IMR-90 (cell line): ENCODE results near the gene CDK1. TPM values are rescaled to one million over a fixed set of nuclear protein-coding genes. Genes with fewer than 3 reads are reported as not detected.

Experiments
- ATAC-seq: fragments of 200-7000 bp; cut with Tn5 transposase; 2 replicates; pipeline ENCODE4 v1.9.1; 2020; ENCODE audit warnings: low read depth, mild to moderate bottlenecking, moderate library complexity
- BruUV-seq: library from RNA; stranded (reverse); fragments of 400-500 nt; replicated peaks from 2 replicates; lab custom pipeline; 2021; lab: Mats Ljungman, UMichigan
- CTCF ChIA-PET: fragments of 300-600 bp; formaldehyde crosslinking; extraction: SDS; loops from one replicate; lab custom pipeline; 2021; ENCODE audit warnings: antibody characterized with exemption; lab: Yijun Ruan, JAX
- POLR2A ChIA-PET: fragments of 300-600 bp; sonication (Branson Sonifier 250); formaldehyde crosslinking; loops from one replicate; lab custom pipeline; 2022; ENCODE audit warnings: antibody characterized with exemption; ENCODE audit not compliant: unreplicated experiment; lab: Charles Lee
- DNase-seq: peaks from one replicate; pipeline ENCODE4 v3.0.0; 2013
- H2AFZ ChIP-seq: replicated peaks from 2 replicates; pipeline ENCODE3; 2013; ENCODE audit warnings: low read length, mild to moderate bottlenecking; ENCODE audit not compliant: poor library complexity
- H2AK5ac ChIP-seq: 2 replicates; pipeline ENCODE4 v1.6.1; 2013; ENCODE audit warnings: low read depth, low read length, inconsistent platforms
- H2AK9ac ChIP-seq: replicated peaks from 2 replicates; pipeline ENCODE3; 2013; ENCODE audit warnings: mild to moderate bottlenecking, low read depth, low read length, moderate library complexity; ENCODE audit not compliant: poor library complexity
- H2BK120ac ChIP-seq: 2 replicates; pipeline ENCODE4 v1.6.1; 2013; ENCODE audit warnings: low read depth, low read length, inconsistent platforms
- H2BK15ac ChIP-seq: 3 replicates; pipeline ENCODE4 v1.6.1; 2013; ENCODE audit warnings: low read depth, low read length, inconsistent platforms
- H2BK20ac ChIP-seq: 2 replicates; pipeline ENCODE4 v1.6.1; 2013; ENCODE audit warnings: low read depth, mild to moderate bottlenecking, inconsistent platforms, low read length, moderate library complexity
- H2BK5ac ChIP-seq: 2 replicates; pipeline ENCODE4 v1.6.1; 2013; ENCODE audit warnings: mild to moderate bottlenecking, low read depth, low read length, inconsistent platforms; ENCODE audit not compliant: poor library complexity, severe bottlenecking
- H3K14ac ChIP-seq: replicated peaks from 2 replicates; pipeline ENCODE4 v1.6.1; 2013; ENCODE audit warnings: low read depth, low read length, inconsistent platforms
- H3K18ac ChIP-seq: 2 replicates; pipeline ENCODE4 v1.6.1; 2013; ENCODE audit warnings: low read depth, low read length, control low read depth
- H3K23ac ChIP-seq: 2 replicates; pipeline ENCODE4 v1.6.1; 2013; ENCODE audit warnings: low read depth, low read length, inconsistent platforms
- H3K27ac ChIP-seq: 2 replicates; pipeline ENCODE4 v1.5.1; 2013; ENCODE audit warnings: mild to moderate bottlenecking, control low read depth, low read length; ENCODE audit not compliant: insufficient read depth
- H3K27me3 ChIP-seq: 2 replicates; pipeline ENCODE4 v1.6.1; 2013; ENCODE audit warnings: low read length; ENCODE audit not compliant: control insufficient read depth, insufficient read depth
- H3K36me3 ChIP-seq: 2 replicates; pipeline ENCODE4 v1.6.1; 2013; ENCODE audit warnings: low read length, mixed read lengths; ENCODE audit not compliant: control insufficient read depth, insufficient read depth
- H3K4ac ChIP-seq: 2 replicates; pipeline ENCODE4 v1.6.1; 2013; ENCODE audit warnings: low read depth, low read length, inconsistent platforms
- H3K4me1 ChIP-seq: 2 replicates; pipeline ENCODE4 v1.6.1; 2013; ENCODE audit warnings: low read length, mixed read lengths; ENCODE audit not compliant: control insufficient read depth, insufficient read depth
- H3K4me2 ChIP-seq: 2 replicates; pipeline ENCODE4 v1.6.1; 2013; ENCODE audit warnings: low read depth, mild to moderate bottlenecking, control low read depth, low read length, moderate library complexity
- H3K4me3 ChIP-seq: 2 replicates; pipeline ENCODE4 v1.5.1; 2013; ENCODE audit warnings: low read depth, mild to moderate bottlenecking, control low read depth, low read length, moderate library complexity; ENCODE audit not compliant: insufficient read depth
- H3K56ac ChIP-seq: 2 replicates; pipeline ENCODE4 v1.6.1; 2013; ENCODE audit warnings: low read length, inconsistent platforms; ENCODE audit not compliant: insufficient read depth; ENCODE audit errors: extremely low read depth
- H3K79me1 ChIP-seq, 2 experiments: 2 replicates each; pipeline ENCODE4 v1.6.1; 2013; ENCODE audit warnings: low read length in 2 of 2, inconsistent platforms in 1 of 2, low read depth in 1 of 2
- H3K9ac ChIP-seq: 2 replicates; pipeline ENCODE4 v1.6.1; 2013; ENCODE audit warnings: low read depth, low read length, control low read depth
- H3K9me1 ChIP-seq: 2 replicates; pipeline ENCODE4 v1.6.1; 2013; ENCODE audit warnings: low read length, inconsistent platforms; ENCODE audit not compliant: insufficient read depth
- H3K9me3 ChIP-seq: 2 replicates; pipeline ENCODE4 v1.6.1; 2013; ENCODE audit warnings: low read length; ENCODE audit not compliant: control insufficient read depth, insufficient read depth
- H4K20me1 ChIP-seq: 2 replicates; pipeline ENCODE4 v1.6.1; 2013; ENCODE audit warnings: low read length, inconsistent platforms; ENCODE audit not compliant: insufficient read depth
- H4K5ac ChIP-seq: 2 replicates; pipeline ENCODE4 v1.6.1; 2013; ENCODE audit warnings: mild to moderate bottlenecking, low read depth, low read length, control low read depth
- H4K8ac ChIP-seq, 2 experiments: 2 replicates each; pipeline ENCODE4 v1.6.1; 2013; ENCODE audit warnings: low read depth in 2 of 2, low read length in 2 of 2, control low read depth in 1 of 2, inconsistent platforms in 1 of 2
- H4K91ac ChIP-seq: 2 replicates; pipeline ENCODE4 v1.6.1; 2013; ENCODE audit warnings: low read depth, low read length, inconsistent platforms; ENCODE audit not compliant: insufficient read depth
- BHLHE40 ChIP-seq: fragments of 150-350 bp; IDR thresholded peaks from 2 replicates; pipeline ENCODE4 v1.6.1; 2016; ENCODE audit warnings: mild to moderate bottlenecking, low read depth, low read length
- CEBPB ChIP-seq: IDR thresholded peaks from 2 replicates; pipeline ENCODE4 v1.6.1; 2012; ENCODE audit warnings: low read depth, low read length, improper control_type of control experiment
- CHD1 ChIP-seq: IDR thresholded peaks from 2 replicates; pipeline ENCODE4 v1.6.1; 2012; ENCODE audit warnings: low read depth, low read length, improper control_type of control experiment
- CTCF ChIP-seq: conservative IDR thresholded peaks from 2 replicates; pipeline ENCODE4 v1.5.1; 2012; ENCODE audit warnings: mild to moderate bottlenecking, low read depth, low read length, improper control_type of control experiment
- ELK1 ChIP-seq: fragments of 150-350 bp; IDR thresholded peaks from 2 replicates; pipeline ENCODE4 v1.6.1; 2016; ENCODE audit warnings: low read depth, mild to moderate bottlenecking, low read length, moderate library complexity, borderline replicate concordance
- FOS ChIP-seq: fragments of 150-350 bp; IDR thresholded peaks from 2 replicates; pipeline ENCODE4 v1.6.1; 2016; ENCODE audit warnings: low read depth, low read length
- MAFK ChIP-seq: IDR thresholded peaks from 2 replicates; pipeline ENCODE4 v1.6.1; 2012; ENCODE audit warnings: low read depth, low read length, improper control_type of control experiment
- MAZ ChIP-seq: IDR thresholded peaks from 2 replicates; pipeline ENCODE4 v1.6.1; 2012; ENCODE audit warnings: low read depth, mild to moderate bottlenecking, low read length, improper control_type of control experiment, moderate library complexity, borderline replicate concordance
- MXI1 ChIP-seq: IDR thresholded peaks from 2 replicates; pipeline ENCODE4 v1.6.1; 2012; ENCODE audit warnings: low read depth, mild to moderate bottlenecking, low read length, moderate library complexity, borderline replicate concordance
- NFE2L2 ChIP-seq: fragments of 150-350 bp; IDR thresholded peaks from 2 replicates; pipeline ENCODE4 v1.6.1; 2016; ENCODE audit warnings: low read depth, mild to moderate bottlenecking, low read length
- POLR2A ChIP-seq: IDR thresholded peaks from 2 replicates; pipeline ENCODE4 v1.6.1; 2012; ENCODE audit warnings: mild to moderate bottlenecking, low read depth, low read length
- RAD21 ChIP-seq: IDR thresholded peaks from 2 replicates; pipeline ENCODE4 v1.6.1; 2012; ENCODE audit warnings: low read length, improper control_type of control experiment
- RCOR1 ChIP-seq: IDR thresholded peaks from 2 replicates; pipeline ENCODE4 v1.6.1; 2012; ENCODE audit warnings: mild to moderate bottlenecking, low read length, improper control_type of control experiment; ENCODE audit not compliant: insufficient replicate concordance
- RFX5 ChIP-seq: IDR thresholded peaks from 2 replicates; pipeline ENCODE4 v1.8.0; 2012; ENCODE audit warnings: low read depth, mild to moderate bottlenecking, low read length, moderate library complexity
- SMC3 ChIP-seq: fragments of 150-350 bp; IDR thresholded peaks from 2 replicates; pipeline ENCODE4 v1.6.1; 2016; ENCODE audit warnings: low read depth, mild to moderate bottlenecking, antibody characterized with exemption, low read length, moderate library complexity
- USF2 ChIP-seq: fragments of 150-350 bp; IDR thresholded peaks from 2 replicates; pipeline ENCODE4 v1.6.1; 2017; ENCODE audit warnings: mild to moderate bottlenecking, antibody characterized with exemption, low read length, low read depth
- WGBS, 2 experiments: methylation state at CpG; one replicate each; pipeline versions ENCODE4 v1.1.5 to v1.1.7; 2013; ENCODE audit warnings: missing lambda C conversion rate in 2 of 2; ENCODE audit not compliant: insufficient read length in 1 of 2; ENCODE audit errors: extremely low coverage in 2 of 2; 5-methylcytosine and 5-hydroxymethylcytosine counted together
- dilution Hi-C: fragments of 300-500 bp; cut with HindIII; formaldehyde crosslinking; loops from one replicate; pipeline ENCODE4 v1.14.3; 2018; ENCODE audit warnings: low sequenced_read_pairs; ENCODE audit not compliant: unreplicated experiment
- in situ Hi-C: fragments of 300-500 bp; cut with MboI; formaldehyde crosslinking; loops from 3 replicates; pipeline ENCODE4 v1.14.3; 2019; ENCODE audit warnings: low sequenced_read_pairs, inconsistent platforms, mixed read lengths
- intact Hi-C: fragments of 100-400 bp; cut with micrococcal nuclease; formaldehyde crosslinking; loops from 2 replicates; pipeline ENCODE4 v1.10.0; 2022
- polyA plus RNA-seq, 3 experiments: library from polyadenylated mRNA; depleted of rRNA; stranded (reverse); fragments of >200 nt; gene quantifications; 2 replicates each; pipeline ENCODE4 v1.2.3, GENCODE V29; 2012; ENCODE audit warnings: low replicate concordance in 1 of 3
- total RNA-seq: library from RNA; depleted of rRNA; stranded (reverse); fragments of >200 nt; gene quantifications from 2 replicates; pipeline ENCODE4 v1.2.3, GENCODE V29; 2012

CDK1 gene
- total and polyA plus RNA-seq, 2 of the 4 experiments (the other 2 are of a cell fraction): 21.9 to 28.1 TPM

GRCh38 chr10:60735244-60735643 is 43.0 kb upstream of the CDK1 start:
- Histone ChIP-seq H2AK9ac (no peak overlapping the region), H3K4me3 (no peak overlapping the region), H4K91ac (no peak overlapping the region), H3K79me1 (no peaks in the 10 kb centered on the region), H4K8ac (no peak overlapping the region), H3K9me1 (no peaks in the 10 kb centered on the region), H2BK15ac (no peak overlapping the region), H2BK120ac (no peak overlapping the region), H3K27me3 (peaks cover 50% of the 10 kb centered on the region), H3K9me3 (no peaks in the 10 kb centered on the region), H3K4me2 (no peak overlapping the region), H2BK5ac (no peak overlapping the region), H3K23ac (no peak overlapping the region), H4K5ac (no peak overlapping the region), H2AK5ac (no peak overlapping the region), H3K18ac (no peak overlapping the region), H3K9ac (no peak overlapping the region), H4K20me1 (no peaks in the 10 kb centered on the region), H3K14ac (no peak overlapping the region), H3K56ac (no peak overlapping the region), H3K27ac (no peak overlapping the region), H3K36me3 (no peaks in the 10 kb centered on the region), H2AFZ (no peak overlapping the region), H2BK20ac (no peak overlapping the region), H3K4ac (no peak overlapping the region), H3K4me1 (peaks cover 2% of the 10 kb centered on the region; the same call in 1 of the 2 replicates)
- BruUV-seq: no TSS peak
- in situ Hi-C loops (no loop called here), intact Hi-C loops (no loop called here), dilution Hi-C loops (no loop called here)
- POLR2A ChIA-PET: no interaction called here
- ATAC-seq (no peak), DNase-seq (no peak)
- TF ChIP-seq MXI1 (no peak), MAFK (no peak), RAD21 (no peak), USF2 (no peak), RCOR1 (no peak), FOS (no peak), NFE2L2 (no peak), ELK1 (no peak), CEBPB (no peak), CHD1 (no peak), POLR2A (no peak), MAZ (no peak), BHLHE40 (no peak), SMC3 (no peak), CTCF (no peak), RFX5 (no peak)
- no CpG with 5 or more reads among the region's 2 CpGs for WGBS, 2 experiments
- CTCF ChIA-PET: no interaction called here
